HPDE6-E6E7 (cell line): ENCODE measurements around the gene LACRT.
A peak's percentile ranks its signal among the peaks of the same experiment; 100 is the strongest.
"Not testable (repeated sequence)": the region's sequence is repeated elsewhere in the genome, so short reads cannot be mapped to it uniquely, and the experiment has no call there.

Source experiments
- DNase-seq: peaks from one replicate; pipeline ENCODE4 v3.0.0; 2011; ENCODE audit warnings: missing footprints; ENCODE audit errors: extremely low spot score

The LACRT gene

DNA sequence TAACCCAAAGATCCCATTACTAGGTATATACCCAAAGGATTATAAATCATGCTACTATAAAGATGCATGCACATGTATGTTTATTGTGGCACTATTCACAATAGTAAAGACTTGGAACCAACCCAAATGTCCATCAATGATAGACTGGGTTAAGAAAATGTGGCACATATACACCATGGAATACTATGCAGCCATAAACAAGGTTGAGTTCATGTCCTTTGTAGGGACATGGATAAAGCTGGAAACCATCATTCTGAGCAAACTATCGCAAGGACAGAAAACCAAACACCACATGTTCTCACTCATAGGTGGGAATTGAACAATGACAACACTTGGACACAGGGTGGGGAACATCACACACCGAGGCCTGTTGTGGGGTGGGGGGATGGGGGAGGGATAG is 4.4 kb upstream of the LACRT start:
- not testable (repeated sequence) for DNase-seq

DNA sequence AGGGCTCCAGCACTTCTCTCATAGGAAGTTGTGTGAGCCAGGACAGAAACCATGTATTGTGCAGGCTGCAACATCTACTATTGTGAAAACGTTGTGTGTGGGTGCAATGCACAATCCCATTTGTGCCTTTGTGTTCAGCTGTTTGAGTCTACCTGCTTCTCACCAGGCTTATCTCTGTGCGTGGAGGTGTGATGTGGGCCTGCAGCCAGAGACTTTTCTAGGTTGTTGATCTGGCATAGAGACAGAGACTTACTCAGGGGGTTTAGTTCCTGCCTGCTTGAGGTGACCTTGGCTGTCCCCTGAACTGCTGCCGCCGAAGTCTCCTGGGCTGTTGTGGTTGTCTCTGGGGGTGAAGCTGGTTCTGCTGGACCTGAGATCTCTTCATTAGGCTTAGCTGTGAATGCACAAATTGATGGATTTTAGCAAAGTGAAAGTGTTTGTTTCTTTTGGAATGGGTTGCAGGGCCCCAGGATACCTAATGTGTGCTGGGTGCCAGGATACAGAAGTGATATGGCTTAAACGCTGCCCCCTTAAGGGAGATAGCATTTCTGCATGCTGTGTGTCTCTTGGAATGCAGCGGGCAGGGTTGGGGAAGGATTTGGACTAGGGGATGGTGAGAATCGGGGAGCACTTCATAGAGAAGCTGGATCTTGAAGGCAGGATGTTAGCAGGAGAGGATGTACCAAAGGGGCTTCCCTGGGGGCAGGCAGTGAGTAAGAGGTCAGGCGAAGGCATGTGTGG is 2.5 kb downstream of the LACRT start:
- no peak for DNase-seq

DNA sequence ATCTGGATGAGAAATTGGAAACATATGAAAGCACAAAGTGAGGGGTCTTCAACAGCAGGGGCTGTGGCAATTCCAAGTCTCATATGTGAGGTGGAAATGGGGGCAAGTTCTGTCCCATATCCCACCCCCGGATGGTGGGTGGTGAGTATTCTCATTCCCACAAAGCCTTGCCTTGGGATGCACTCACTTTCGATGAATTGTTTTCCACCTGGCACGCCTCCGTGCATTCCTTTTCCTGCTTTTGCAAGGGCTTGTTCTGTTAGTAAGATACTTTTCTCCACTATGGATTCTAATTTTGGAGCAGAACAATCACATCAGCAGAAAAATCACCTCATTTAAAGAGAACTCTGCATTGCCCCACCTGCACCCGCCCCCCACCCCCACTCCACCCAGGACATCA is 3.1 kb downstream of the LACRT start:
- DNase-seq = no peak

DNA sequence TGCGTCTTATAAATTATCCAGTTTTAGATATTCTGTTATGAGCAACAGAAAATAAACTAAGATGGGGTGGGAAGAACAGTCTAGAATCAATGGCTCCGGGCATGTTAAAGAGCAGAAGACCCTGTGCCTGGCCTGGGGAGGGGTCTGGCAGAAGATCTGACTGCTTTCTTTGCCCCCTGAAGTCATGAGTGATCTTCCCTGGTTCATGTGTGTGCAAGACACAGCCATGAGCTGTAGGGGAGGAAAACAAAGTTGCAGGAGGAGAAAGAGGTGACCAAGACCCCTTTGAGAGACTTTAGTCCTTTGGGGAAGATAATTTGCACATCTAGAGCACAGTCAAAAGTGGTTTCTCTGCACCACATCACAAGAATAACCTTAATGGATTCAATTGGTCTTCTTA is 4.8 kb downstream of the LACRT start:
- DNase-seq = no peak

DNA sequence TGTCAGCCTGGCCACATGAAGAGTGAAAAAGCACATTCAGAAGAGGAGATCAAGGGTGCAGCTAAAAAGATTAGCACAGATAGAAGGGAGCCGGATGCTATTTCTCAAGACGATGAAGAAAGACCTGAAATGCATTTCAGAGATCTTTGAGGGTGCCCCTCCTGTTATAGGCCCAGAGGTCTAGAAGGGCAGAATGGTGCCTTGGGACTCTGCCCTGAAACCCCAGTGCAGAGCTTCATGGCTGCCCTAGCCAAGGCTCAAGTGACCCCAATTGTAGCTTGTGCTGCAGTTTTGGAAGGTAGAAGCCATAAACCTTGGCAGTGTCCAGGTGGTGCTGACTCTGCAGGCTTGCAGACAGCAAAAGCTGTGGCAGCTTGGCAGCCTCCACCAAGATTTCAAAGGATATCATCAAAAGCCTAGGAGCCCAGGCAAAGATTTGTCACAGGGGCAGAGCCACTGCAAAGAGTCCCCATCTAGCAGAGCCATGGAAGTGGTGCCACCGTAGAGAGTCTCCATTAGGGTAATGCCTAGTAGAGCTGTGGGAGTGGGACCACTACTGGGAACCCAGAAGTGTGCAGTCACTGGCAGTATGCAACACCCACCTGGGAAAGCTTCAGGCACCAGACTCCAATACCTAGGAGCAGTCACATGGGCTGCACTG is 6.4 kb downstream of the LACRT start:
- DNase-seq = no peak

DNA sequence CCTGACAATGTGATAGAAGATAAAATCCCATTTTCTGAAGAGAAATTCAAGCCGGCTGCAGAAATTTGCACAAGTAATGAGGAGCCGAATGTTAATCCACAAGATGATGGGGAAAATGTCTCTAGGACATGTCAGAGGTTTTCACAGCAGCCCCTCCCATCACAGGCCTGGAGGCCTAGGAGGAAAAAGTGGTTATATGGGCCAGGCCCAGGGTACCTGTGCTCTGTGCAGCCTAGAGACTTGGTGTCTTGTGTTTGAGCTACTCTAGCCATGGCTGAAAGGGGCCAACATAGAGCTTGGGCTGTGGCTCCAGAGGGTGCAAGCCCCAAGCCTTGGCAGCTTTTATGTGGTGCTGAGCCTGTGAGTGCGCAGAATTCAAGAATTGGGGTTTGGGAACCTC is 7.4 kb downstream of the LACRT start:
- DNase-seq = no peak

DNA sequence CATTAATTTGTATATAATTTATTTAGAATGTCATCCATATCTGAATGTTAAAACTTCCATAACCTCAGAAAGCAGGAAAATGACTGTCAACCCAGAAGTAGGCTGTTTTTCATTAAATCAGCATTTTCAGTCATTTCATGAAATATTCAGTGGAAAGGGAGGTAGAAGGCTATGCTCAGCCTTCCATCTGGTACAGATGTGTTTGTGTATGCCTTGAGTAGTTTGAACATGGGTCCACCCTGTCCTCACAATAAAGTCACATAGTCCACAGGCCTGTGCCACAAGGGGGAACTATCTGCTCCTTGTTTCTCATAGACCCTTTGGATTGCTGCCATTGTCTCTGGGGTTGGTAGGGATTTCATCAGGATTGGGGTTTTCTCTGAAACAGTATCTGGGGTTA is 9.1 kb downstream of the LACRT start:
- no peak for DNase-seq

DNA sequence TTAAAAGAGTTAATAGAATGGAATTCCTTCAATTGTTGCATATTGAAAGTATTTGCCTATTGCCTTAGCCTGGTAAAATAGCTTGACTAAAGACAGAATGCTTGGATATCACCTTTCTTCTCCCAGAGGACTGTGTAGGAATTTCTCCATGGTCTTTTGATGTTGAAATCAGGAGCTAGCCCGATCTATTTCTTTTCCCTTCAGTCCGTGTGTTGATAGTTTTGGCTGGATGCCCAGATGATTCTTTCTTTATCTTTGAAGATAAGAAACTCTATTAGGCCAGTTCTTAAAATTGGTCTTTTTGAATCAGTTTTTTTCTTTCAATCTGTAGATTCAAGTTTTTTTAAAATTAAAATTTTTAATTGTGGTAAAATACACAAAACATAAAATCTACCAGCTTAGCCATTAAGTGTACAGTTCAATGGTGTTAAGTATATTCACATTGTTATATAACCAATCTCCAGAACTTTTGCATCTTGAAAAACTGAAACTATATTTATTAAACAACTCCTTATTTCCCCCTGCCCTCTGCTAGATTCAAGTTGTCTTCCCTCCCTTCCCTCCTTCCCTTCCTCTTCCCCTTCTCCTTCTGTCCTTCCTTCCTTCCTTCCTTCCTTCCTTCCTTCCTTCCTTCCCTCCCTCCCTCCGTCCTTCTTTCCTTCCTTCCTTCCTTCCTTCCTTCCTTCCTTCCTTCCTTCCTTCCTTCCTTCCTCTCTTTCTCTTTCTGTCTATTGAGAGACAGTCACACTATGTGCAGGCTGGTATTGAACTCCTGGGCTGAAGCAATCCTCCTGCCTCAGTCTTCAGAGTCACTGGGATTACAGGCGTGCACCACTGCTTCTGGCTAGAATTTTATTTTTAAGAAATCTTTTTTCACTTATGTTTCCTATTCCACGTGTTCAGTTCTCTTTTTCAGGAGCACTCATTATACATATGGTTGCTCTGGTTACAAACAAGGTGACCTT is 10.1 kb downstream of the LACRT start:
- no peak for DNase-seq

DNA sequence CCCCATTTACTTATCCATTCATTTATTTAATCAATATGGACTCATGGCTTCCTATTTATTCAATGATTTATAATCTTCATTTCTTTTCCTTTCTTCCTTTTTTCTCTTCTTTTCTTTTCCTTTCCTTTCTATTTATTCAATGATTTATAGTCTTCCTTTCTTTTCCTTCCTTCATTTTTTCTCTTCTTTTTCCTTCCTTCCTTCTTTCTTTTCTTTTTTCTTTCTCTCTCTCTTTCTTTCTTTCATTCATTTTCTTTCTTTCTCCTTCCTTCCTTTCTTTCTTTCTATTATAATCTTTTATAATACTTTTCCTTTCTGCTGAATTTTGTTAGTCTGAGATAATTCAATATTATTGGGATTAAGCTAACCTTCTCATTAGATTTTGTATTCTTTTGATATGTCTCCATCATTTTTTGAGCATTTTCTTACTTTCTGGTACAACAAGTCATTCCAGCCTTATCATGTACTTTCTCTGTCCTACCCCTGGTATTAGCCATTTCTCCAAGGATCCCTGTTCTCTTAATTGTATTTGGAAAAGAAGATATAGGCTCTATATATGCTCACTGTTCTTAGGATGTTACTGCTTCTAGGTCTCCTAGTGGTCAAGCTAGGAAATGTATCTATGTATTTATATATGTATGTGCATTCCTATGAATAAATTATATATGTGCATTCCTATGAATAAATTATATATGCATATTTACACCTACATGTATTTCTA is 12.1 kb downstream of the LACRT start:
- no peak for DNase-seq

DNA sequence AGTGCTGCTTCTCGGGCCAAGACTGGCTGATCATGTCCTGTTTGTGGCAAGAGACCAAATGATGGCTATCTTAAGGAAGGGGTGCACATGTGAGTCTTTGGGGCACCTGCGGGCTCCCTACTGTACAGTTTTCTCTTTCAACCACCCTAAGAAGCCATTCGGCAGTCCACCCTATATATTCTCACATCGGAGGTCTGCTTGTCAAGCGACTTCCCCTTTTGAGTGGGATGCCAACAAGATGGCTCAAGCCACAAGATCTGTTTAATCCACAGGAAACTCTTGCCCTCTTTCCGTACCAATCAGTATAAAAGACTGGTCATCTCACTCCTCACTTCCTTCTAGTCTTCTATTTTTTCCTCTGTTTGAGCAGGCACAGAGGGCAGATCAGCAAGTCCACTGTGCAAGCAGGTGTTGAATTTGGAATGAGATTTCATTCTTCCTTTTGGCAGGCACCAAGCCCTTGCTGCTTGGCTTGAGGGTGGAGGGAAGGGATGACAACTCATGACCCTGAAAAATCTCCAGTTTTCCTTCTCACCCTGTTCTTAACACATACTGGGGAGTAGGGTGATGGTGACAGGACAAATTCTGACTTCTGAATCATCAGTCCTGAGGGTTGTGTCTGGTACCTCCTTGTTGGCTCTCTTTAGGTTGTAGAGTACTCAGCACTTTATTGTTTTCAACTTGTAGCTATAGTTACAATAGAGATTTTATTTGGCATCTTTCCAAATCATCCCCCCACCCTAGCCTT is 17.6 kb downstream of the LACRT start:
- no peak for DNase-seq

DNA sequence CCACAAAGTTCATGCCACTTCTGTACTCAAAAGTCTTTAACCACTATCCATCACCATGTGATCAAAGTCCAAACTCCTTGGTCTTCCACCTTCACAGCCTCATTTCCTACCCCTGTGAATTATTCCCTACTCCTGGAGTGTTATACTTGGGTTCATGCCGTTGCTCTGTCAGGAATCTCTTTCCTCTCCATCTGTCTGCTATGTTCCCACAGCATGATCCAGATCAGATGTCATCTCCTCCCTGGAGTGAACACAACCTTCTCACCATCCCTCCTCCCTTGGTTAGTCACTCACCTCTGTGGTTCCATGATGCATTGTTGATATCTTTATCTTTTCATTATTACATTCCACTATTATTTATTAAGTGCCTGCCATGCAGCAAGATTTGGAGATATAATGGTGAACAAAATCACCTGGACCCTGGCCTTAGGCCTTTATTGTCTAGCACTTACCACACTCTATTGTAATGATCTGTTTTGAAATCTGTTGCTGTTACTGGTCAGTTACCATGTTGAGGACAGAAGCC is 22.4 kb downstream of the LACRT start:
- DNase-seq = no peak

DNA sequence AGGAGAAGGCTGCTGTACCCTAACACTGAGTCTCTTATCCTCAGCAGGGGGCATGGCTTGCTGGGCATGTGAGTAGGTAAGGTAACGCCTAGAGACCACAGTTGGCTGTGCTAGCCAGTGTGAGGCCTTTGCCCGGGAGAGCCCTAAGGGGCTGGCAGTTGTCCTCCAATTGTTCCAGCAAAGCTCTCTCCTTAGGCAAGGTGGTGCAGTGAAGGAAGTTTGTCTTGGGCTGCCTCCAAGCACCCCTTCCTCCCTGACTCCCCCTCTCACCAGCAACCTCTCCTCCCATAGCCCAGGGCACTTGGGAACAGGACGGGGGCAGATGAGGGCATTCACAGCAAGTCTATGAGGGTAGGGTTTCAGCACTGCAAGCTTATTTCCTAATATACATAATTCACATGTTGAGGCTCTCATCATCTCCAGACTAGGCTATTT is 23.0 kb downstream of the LACRT start:
- DNase-seq = no peak

DNA sequence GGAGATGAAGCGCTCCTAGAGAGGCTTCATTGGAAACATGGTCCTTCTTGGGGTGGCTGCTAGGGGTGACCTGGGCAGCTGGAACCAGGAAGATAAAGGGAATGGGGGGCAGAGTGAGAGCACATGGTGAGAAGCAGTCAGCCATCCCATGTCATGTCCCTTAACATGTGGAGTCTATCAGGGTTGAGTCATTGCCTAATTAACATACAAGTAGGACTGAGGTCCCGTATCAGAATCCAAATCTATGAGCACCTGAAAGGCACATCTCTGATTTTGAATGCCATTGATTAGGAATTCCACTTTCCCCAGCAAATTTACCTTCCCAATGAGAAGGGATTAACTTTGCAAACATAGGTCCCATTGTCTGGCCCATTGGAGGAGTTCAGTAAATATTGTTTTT is 25.9 kb downstream of the LACRT start:
- DNase-seq = no peak

DNA sequence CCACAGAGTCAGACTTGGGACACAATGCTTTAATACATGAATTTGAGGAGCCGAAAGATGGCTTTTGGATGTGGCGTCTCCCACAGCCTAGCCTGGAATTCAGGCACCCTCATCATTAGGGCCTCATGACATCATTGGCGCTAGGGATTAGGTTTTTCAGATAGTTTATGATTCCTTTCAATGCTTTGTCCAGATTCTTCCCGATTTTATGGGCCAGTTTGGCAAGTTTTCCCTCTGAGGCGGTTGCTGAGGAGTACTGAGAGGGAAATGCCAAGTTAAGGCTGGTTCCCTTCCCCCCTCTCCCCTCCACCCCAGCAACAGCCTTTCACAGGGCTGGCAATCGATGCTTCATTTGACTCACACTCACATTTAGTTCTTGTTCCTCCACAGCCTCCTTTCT is 26.5 kb downstream of the LACRT start:
- DNase-seq = no peak

DNA sequence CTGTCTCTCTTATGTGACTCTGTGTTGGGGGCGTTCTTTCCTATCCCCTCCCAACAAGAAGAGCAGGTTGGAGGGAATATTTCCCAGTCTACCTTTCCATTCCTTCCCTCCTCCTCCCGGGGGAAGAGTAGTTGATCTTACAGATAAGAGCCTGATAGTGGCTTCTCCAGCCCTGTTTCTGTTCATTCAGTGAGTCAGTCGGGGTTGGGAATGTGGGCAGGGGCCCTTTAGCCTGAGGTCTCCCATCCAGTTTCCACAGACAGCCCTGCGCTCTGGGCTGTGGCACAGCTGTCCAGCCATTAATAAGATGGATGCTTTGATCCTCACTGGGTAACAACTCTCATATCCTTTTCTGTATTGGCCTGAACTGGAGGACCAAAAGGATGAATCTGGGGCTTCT is 28.1 kb downstream of the LACRT start:
- no peak for DNase-seq

DNA sequence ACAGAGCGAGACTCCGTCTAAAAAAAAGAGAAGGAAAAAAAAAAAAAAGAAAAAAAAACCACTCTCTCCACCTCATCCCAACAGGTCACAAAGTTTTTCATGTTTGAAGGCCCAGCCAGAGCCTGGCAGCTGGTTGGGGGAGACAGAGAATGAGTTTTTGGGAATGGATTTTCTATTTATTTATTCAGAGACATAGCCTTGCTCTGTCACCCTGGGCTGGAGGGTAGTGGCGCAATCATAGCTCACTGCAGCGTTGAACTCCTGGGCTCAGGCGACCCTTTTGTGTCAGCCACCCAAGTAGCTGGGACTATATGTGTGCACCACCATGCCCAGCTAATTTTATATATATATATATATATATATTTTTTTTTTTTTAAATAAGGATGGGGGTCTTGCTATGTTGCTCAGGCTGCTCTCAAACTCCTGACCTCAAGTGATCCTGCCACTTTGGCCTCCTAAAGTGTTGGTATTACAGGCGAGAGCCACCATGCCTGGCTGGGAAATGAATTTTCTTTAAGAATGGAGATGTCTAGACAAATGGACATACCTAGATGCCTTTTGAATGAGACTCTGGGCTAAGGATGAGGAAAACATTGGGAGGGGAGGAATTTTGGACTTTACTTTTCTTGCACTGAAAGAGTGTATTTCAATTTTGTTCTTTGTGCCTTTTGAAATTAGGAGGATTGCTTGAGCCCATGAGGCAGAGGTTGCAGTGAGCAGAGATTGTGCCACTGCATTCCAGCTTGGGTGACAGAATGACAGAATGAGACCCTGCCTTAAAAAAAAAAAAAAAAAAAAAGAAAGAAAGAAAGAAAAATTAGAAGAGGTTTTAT is 29.3 kb downstream of the LACRT start:
- DNase-seq = no peak

DNA sequence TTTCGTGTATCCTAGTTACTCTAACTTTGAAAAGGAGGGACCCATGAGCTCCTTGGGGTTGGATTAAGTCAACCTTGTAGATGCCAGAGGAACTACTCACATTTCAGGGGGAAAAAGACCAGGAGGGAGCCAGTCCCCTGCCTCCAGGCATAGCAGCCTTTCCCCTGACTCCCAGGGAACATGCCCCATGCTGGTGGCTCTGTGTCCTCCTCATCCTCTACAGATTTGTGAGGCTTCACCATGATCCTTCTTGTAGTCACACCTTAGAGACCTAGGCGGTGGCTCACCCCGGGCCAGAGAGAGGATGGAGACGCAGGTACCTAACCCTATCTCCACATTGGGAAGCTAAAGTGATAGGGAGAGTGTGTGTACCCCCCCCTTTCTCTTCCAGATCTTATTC is 30.3 kb downstream of the LACRT start:
- DNase-seq = no peak

DNA sequence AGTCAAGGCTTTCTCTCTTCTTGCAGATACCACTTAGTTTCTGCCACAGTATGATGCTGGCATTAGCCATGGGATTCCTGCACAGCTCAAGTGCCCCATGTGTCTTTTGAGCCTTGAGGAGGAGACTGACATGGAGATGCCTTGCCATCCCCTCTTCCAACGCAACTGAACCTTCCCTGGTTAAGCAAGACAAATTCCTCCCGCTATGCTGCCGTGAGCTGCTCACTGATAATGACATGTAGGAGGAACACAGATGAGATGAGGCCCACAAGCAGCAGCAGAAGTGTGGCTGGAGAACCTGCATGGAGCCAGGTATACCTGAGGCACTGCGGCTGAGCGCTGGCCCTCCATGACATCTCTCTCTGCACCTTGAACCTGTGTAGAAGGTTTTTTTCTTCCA is 30.8 kb downstream of the LACRT start:
- no peak for DNase-seq

DNA sequence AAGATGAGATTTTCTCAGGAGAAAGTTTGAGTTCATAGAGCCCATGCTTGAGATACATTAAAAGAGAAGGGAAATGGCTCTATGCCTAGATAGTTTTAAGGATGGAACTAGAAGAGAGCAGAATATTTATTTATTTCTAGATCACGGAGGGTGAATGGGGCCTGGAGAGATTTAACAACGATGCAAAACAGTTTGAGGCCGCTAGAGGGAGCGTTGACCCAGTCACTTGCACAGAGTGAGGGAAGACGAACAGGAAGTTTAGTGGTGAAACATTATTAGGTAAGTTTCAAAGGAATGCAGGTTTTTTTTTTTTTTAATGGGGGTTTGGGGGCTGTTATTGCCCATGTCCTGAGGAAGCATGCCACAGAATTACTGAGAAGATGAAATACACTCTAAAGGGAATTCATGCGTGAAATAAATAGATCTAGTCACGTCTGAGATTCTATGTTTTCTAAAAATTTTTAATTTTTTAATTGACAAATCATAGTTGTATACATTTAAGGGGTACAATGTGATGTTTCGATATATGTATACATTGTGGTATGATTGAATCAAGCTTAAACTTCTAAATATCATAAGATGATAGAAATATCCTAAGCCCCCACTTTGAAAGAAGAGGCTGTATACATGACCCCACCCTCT is 31.4 kb downstream of the LACRT start:
- DNase-seq = peak; percentile 51
